GM19463 (cell line): Measurements from ENCODE around the gene FARS2.
A peak's percentile ranks its signal among the peaks of the same experiment; 100 is the strongest.

Experiments
- ATAC-seq: cut with Tn5 transposase; IDR thresholded peaks from one replicate; pipeline ENCODE4 v1.9.1; 2021; ENCODE audit warnings: mild to moderate bottlenecking, moderate library complexity; ENCODE audit not compliant: unreplicated experiment

FARS2 gene

DNA sequence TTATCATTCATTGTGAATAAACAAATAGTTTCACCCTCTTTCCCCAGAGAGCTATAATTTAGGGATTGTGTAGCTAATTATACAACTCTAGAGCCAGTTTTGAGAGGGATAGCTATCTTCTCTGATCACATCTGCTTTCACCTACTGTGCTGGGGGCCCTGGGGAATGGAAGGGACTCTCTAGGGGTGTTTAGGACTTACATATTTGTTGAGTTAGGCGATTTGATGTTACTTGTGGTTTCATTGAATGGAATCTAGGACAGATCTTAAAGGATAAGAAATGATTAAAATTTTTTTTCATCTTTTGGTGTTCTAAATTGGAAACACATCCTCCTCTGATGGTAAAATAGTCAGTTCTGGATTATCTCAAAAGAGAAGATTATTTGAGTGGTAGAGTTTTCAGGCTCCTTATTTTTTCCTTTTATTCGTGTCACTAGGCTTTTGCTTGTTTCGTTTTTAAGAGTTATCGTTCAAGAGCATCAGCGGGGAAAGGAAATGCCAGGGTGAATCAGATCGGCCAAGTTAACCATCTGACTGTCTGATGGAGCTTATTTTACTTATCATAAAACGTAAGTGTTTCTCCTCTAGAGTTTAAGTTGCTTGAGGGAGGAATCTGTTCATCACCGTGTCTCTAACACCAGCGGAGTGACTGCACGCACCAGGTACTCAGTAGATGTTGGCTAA, 236.7 kb downstream of the FARS2 start:
- no peak for ATAC-seq

DNA sequence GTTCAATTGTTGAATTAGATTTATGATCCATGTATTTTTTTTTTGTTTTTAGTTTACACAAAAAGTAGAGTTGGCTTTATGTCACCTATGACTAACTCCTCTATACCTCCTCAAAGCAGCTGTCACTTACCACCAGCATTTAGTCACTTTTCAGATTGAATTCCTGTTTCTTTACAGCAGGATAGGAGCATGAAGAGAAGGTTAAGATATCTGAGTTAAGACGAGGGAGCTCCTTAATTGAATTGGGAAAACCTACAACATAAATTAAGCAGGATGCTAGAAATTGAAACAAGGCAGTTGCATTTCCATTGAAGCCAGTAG, 237.2 kb downstream of the FARS2 start:
- no peak for ATAC-seq

DNA sequence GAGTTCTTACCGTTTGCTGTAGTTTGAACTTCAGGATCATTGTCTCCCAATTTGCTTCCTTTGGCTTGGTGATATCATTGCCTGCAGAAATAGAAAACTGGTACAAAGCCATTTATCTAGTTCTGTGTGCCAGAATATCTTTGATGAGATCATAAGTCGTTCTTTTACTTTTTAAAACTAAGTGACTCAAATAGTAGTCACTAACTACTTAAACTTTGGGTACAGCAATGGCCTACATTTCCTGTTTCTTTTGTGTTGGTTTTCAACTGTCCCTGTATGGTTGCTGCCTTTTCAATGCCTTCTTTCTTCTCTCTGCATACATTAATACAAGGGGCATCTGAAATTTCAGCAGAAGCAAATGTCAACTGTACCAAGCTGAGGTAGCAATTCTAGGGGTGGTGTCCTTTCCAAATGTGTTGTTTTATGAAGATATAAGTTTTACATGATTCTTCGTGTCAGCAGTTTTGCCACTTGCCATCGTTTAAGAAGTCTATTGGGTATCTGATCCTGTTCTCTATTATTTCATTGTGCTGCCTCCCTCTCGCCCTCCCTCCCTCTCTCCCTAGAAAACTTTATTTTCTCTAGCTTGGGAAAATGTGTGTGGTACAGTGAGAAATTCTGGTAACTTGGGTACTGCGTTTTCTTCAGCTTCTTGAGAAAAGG, 238.5 kb downstream of the FARS2 start:
- no peak for ATAC-seq

DNA sequence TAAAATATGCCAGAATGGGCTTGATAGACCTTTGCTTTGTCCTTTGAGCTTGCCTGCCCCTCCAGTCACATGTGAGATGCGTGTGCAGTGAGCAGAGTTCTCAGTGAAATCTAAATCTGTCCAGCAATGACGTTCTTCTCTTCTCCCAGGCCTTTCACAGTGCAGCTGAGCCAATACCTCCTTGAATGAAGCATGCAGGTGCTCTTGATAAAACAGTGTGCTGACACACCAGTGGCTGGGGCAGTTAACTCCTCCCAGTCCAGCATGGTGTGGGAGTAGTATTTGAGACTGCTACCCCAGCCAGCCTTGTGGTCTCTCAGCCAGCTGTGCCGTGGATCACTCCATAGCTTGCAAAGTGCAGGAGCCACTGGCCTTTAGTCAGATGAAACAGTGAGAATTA, 240.5 kb downstream of the FARS2 start:
- ATAC-seq = no peak

DNA sequence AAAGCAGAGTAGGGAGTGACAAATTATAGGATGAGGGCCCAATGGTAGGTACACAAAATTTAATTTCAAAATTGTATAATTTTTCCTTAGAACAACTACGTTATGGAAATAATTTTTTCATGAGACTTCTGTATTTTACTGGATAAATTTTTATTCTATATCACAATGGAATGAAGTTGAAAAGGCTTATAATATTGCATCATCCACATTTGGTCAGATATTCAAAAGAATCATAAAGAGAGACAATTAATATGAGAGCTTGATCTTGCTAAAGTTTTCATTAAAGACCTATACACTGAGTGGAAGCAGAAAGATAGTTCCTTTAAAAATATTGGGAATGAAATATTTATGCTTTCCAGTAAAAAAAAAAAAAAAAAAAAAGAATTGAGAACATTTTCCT, 242.8 kb downstream of the FARS2 start:
- ATAC-seq = no peak

DNA sequence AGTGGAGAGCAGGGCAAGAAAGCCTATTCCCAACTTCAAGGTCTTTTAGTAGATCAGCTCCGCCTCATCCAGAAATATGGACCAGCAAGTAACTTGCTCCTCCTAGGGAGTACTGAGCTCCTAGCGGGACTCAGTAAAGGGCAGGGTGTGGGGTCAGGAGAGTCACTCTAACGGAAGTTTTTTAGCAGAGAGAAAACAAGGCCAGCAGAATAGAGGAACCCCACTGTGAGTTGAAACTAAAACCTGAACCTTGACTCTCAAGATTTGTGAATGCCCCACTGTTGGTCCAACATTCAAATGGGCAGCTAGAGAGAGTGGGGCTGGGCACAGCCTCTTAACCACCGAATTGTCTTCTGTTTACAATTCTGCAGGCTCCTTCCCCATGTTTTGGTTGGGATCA, 244.8 kb downstream of the FARS2 start:
- ATAC-seq = no peak

DNA sequence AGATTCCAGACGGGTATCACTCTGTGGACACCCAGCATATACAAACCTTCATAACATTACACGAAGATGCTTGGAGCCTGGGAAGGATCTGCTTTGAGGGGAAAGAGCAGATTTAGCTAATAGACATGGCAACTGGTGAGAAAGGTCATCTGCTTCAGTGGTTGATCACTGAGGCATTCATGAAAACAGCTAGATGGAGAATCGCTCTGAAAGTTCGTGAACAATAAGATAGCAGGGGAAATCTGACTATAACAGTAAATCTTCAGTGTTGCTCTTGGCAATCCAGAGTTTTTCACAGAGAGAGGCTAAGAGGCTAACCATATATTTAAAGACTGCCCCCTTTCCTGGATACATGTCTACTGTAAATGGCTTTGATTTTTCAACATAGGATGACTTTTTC, 245.3 kb downstream of the FARS2 start:
- peak; percentile 22 for ATAC-seq

DNA sequence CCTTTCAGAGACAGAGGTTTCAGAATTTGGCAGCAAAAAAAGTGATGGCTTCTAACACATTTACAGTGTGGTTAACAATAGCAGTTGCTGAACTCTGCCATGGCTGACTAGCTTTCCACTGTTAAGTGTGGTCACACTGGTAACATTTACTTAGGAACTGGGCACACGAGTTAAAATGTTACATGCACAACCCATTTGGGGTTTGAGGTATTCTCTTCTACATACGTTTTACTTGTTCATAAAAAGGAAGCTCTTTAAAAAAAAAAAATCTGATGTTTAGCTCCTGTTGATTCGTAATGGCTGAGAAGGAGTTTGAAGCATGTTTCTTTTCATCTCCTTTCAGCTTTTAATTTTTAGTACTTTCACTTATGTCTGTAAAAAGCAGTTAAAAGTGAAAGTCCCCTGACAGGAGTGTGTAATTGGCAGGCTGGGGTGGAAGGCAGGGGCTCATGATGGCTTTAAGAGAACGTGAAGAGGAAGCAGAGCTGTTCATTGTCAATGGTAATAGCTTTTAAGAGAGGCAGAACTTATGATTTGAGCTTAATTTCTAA, 245.9 kb downstream of the FARS2 start:
- peak; percentile 93 for ATAC-seq

DNA sequence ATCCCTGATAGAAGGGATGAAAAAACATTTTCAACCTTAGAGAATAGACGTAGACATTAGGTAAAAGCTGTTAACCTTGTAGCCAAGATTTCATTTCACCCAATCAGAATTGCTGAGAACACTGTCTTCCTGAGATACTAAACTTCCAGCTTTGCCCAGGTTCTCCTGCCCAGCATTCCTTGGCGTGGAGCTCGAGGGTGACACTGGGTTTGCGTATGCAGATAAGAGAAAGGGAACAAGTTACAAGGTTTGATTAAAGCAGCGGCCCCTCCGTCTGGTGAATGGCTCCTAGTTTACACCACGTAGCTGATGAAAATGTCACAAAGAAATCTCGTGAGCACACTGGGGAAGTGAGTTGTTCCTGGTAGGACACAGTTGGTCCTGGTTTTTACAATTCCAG, 247.8 kb downstream of the FARS2 start:
- ATAC-seq = no peak

DNA sequence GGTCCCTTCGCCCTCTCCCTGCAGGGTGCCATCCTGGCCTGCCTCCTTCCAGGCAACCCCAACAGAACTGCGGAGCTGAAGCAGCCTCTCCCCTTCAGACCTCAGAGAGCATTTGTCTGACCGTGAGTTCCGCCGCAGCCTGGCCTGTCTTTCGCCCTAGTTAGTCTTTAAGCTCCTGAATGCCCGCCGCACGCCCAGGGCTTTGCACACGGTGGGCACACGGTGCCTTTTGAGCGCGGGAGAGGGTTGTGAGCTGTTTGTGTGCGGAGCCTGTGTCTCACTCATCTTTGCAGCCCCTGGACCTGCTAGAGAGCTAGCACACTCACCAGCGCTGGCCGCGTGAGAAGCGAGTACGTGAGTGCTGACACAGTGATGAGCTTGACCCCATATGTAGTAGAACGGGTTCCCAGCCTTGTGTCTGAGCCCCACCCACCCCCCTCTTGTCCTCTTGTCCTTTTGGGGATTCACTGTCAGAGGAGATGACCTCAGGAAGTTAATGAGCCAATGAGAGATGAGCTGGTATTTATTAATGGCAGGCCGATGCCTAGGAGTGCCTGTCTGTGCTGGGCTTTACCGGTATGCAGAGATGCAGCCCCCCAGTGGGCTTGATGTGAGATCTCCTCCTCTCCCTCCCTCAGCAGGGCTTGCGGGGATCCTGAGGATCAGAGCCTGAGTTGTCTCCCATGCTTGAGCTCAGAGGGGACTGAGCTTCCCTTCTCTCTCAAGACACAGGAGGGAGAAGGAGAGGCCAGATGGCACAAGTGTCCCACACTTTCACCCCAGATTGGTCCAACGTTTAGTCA, 249.2 kb downstream of the FARS2 start:
- no peak for ATAC-seq

DNA sequence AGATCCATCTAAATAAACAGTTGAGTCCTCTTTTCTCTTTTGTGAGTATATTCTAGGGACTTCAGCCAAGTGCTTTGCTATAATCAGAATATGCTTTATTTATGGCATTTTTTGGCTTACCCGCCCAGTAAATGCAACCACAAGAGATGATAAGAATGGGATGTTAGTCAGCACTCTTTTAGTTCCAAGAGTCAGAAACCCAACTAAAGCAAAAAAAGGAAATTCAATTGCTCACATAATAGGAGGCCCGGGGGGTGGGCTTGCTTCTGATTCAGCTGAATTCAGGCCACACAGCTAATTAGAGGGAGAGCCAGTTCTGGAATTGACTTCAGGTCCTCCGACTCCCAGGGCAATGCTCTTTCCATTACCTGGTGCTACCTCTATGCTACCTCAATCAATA, 250.6 kb downstream of the FARS2 start:
- ATAC-seq = no peak

DNA sequence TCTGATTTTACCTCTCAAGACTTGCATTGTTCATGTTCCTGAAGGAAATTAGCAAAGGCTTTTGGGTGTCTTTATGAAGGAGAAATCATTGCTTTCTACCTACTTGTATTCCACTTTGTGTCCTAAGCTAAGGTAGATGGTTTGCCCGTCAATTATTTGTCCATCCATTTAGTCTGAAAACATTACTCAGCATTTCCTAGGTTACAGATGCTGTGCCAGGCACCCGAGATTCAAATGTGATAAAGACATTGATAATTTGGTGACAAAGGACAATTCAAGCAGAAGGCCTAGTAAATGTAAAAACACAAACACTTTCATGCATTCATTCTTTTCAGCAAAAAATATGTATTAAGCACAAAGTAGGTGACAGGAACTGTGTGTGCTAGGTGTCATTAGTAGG, 251.1 kb downstream of the FARS2 start:
- ATAC-seq = no peak

DNA sequence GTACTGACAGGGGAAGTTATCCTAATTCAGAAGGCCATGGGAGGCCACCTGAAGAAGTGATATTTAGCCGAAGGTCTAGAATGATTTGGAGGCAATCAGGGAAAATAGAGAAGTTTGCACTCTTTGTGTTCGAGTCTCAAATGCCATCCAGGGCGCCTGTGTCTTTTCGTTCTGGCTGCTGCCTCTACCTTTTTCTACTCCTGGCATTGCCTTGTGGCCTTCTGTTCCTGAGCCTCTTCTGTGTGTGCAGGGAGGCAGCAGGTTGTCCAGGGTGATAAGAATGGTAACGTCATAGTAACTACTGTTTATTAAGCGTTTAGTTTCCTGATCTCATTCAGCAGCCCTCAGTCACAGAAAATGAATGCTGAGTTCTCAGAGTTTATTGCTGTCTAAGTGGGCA, 252.1 kb downstream of the FARS2 start:
- no peak for ATAC-seq

DNA sequence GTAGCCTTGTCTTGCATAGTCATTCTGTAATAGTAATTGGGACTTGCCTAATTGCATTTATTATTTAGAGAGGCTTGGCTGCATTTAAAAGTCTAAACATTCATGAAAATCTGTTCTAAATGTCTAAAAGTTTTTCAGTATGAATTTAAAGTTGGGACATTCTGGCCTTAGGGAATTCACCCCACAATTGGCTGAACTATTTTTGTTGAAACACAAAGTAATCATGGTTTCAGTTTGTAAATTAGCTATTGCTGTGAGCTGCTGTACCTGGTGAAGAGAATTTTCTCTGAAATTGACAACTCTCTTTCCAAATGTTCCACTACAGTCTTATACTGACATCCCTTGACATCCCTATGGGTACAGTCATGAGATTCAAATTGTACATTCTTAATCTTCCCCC, 253.0 kb downstream of the FARS2 start:
- peak; percentile 49 for ATAC-seq

DNA sequence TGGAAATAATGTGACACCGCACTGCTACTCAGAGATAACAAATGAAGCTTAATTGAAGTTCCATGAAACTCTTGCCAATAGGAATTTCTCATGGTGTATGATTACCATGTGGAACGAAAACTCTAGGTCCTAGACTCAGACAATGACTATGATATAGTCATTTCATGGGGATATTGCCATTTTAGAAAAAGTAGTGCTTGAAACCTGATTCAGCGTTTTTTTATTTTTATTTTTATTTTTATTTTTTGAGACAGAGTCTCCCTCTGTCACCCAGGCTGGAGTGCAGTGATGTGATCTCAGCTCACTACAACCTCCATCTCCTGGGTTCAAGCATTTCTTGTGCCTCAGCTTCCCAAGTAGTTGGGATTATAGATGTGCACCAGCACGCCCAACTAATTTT, 253.9 kb downstream of the FARS2 start:
- no peak for ATAC-seq

DNA sequence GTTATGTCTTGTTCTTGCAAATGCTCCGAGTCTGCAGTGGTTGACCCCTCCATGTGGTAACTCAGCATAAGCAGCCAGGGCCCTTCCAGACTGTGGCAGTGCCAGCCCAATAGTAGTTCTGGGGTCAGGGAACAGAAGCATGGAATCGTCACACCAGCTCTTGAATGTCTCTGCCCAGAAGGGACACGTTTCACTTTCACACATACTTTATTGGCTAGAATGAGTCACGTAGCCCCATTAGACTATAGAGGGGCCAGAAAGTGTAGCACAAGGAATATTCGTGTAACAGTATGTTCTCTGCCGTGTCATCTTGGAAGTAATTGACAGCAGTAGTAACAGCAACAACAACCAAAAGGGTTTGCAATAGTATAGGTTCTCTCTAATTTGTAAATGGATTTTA, 254.7 kb downstream of the FARS2 start:
- peak; percentile 44 for ATAC-seq

DNA sequence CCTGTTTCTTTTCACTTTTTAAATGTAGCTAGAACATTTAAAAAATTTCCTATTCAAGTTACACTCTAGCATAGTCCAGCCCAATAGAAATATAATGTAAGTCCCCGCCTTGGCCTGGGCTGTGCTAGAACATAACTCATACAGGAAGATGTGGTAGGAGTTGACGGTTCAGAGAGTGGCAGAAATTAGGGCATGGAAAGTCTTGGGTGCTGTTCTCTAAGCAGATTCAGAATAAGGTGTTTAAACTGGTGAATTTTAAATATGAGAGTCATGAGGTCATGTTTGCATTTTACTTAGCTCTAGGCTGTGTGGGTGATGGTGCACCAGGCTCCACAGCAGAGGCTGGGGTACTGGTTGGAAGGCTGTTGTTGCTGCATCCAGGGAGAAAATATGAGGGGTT, 256.5 kb downstream of the FARS2 start:
- no peak for ATAC-seq

DNA sequence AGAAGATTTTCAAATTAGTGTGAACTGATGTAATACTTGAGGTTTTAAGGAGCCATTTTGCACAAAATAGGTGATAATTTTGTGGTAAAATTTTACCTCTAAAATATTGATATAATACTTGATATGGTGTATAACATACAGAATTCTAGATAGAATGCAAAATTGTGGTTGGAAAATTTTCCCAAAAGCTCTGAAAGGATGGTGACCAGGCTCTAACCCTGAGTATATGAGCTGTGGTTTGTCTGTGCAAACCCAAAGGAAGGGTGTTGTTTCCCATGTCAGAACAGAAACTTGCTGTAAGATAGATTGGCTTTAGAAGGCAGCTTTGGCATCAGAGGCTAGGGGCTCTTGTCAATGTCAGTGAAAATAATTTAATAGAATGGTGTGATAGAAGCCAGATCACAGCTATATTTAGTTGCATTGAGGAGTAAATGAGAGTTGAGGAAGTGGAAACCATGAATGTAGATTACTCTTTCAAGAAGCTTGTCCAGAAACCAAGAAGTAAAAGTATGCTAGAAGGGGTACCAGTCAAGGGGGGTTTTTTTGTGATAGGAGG, 257.7 kb downstream of the FARS2 start:
- no peak for ATAC-seq

DNA sequence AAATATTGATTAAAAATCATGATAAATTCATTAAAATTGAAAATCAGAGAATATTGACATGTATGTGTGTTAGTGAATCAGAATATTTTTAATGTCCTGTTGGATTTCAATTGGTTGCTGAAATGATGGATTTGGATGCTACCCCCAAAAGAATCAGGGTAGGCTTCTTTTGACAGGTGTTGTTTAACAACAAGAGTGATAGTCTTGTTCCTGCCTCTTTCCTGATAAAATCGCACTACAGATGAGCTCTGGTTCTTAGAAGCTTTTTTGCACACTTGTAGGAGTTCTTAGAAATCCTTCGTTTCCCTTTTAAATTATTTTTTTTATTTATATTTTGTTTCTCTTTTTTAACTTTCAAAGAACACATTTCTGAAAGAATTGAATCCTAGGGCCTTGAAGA, 259.5 kb downstream of the FARS2 start:
- ATAC-seq = no peak

DNA sequence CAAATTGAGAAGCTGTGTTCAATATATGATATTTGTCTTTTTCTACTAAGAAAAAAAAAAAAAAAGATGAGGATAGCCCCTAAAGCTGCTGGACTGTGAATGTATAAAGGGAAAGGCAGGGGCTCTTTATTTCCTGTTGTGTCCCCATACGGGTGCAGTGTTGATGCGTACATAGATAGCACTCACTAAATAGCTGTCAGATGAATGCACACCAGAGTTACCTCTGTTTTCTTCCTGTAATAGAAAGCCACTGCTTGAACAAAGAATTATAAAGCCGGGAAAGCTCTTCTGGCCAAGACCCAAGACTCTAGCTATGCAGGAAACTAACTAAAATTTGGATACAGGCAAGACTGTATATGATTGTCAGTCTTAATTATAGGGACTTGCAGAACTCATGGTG, 260.0 kb downstream of the FARS2 start:
- ATAC-seq = no peak

DNA sequence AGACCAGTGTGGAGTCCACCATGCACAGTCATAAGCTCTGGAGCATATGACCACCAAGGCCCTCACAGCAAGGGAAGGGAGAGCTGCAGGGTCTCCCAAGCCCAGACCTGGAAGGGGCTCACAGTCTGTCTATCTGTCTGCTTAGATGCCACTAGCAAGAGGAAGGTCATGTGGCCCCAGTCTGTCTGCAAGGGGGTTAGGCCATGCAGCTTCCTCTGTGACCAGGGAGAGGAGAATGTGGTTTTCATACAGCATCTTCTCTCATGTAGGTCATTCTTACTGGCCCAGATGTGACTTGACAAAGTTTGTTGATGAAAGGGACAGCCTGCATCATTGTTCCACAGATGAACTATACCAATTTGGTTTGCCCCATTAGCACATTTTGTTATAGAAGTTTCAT, 260.8 kb downstream of the FARS2 start:
- ATAC-seq = no peak

DNA sequence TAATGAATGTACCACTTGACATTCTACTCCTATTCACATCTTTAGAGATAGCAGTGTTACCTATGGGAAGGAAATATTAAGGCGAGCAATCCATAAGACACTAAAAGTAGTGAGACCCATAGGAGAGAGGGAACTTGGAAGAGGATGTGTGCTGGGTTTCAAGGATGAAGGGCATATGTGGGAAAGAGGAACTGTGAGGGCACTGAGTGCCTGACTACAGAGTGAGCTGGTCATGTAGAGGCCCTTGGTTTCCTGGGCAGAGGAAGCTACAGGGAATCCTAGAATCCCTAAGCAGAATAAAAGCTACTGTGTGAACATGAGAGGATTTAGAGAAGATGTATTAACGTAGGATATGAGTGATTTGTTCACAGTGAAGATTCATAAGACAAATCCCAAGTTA, 262.8 kb downstream of the FARS2 start:
- no peak for ATAC-seq
